Left colon (tissue), 2 donors: Measurements from ENCODE around the gene GJA10. TPM values are rescaled to one million over a fixed set of nuclear protein-coding genes. Genes with fewer than 3 reads are reported as not detected.
A peak's percentile ranks its signal among the peaks of the same experiment; 100 is the strongest.

ENCODE experiments used
- ATAC-seq: fragments of 200-7000 bp; cut with Tn5 transposase; one replicate; pipeline ENCODE4 v1.9.1; 2020; ENCODE audit warnings: mild to moderate bottlenecking, moderate library complexity
- DNase-seq, 2 donors: peaks; one replicate each; pipeline ENCODE4 v3.0.0-alpha.2; 2020
- intact Hi-C, 2 donors: fragments of 100-400 bp; cut with DNase I in 1 of 2; cut with micrococcal nuclease in 1 of 2; formaldehyde crosslinking; loops; one replicate each; pipeline versions ENCODE4 v1.11.2 to v1.14.0; 2022; cut with DNase I, micrococcal nuclease
- total RNA-seq, 2 donors: library from RNA; stranded (reverse); fragmentation: NEBNext Ultra II Directional; extraction: Animal tissue kit (Norgen Biotek cat#: 25700); gene quantifications; one replicate each; pipeline ENCODE4 v1.2.1, GENCODE V29; 2021
- donor health status: DM: no; HTN: no; CAD: no.
- donor health status: DM: yes; HTN: yes; CAD: no.

The GJA10 gene
- total RNA-seq, 2 donors from 2014 or later, result not detected

DNA sequence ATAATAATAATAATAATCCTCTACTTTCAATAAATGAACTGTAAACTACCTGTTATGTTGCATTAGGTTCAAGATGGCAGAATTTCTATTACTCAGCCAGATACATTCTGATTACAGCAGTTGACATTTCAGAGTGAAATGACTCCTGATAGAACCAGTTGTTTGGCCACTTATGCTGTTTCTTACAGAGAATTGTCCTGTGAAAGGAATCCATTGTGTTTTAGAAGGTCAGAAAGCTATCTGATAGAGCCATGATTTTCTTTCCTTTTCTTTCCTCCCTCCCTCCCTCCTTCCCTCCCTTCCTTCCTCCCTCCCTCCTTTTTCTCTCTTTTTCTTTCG is 16.6 kb downstream of the GJA10 start:
- no peak for DNase-seq
- intact Hi-C loops, result no loop called here
- no peak for ATAC-seq

DNA sequence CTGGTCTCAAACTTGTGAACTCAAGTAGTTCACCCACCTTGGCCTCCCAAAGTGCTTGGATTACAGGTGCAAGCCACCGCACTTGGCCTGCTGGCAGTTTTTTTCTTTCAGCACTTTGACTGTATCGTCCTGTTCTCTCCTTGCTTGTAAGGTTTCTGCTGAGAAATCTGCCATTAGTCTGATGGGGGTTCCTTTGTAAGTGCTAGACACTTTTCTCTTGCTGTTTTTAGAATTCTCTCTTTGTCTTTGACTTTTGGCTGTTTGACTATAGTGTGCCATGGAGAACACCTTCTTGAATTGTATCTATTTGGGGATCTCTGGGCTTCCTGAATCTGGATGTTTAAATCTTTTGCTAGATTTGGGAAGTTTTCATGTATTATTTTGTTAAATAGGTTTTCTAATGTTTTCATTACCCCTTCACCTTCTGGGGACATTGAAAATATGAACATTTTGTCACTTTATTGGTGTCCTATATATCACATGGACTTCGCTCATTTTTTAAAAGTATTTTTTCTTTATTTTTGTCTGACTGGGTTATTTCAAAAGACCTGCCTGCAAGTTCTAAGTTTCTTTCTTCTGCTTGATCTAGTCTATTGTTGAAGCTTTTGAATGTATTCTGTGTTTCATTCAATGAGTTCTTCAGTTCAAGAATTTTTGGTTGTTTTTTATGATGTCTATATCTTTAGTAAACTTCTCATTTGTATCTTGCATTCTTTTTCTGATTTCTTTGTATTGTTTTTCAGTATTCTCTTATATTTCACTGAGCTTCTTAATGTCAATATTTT is 22.1 kb downstream of the GJA10 start:
- DNase-seq (no peak), ATAC-seq (no peak)
- intact Hi-C loops, result no loop called here

DNA sequence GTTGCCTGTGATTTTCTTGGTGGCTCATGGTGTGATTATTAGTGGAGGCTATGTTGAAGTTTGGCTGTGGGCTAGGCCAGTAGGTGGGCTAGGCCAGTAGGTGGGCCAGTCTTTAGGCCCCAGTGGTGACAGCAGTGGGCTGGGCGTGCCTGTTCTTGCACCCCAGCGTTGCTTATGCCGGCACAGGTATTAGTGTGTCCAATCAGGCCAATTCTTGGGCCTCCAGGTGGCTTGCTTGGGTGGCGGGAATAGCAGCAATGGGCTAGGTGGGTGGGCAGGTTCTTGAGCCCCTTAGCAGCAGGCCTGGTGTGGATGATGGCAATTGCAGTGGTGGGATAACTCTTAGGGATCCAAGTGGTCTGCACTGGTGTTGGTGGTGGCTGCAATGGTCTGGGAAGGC is 22.9 kb downstream of the GJA10 start:
- DNase-seq, result no peak

DNA sequence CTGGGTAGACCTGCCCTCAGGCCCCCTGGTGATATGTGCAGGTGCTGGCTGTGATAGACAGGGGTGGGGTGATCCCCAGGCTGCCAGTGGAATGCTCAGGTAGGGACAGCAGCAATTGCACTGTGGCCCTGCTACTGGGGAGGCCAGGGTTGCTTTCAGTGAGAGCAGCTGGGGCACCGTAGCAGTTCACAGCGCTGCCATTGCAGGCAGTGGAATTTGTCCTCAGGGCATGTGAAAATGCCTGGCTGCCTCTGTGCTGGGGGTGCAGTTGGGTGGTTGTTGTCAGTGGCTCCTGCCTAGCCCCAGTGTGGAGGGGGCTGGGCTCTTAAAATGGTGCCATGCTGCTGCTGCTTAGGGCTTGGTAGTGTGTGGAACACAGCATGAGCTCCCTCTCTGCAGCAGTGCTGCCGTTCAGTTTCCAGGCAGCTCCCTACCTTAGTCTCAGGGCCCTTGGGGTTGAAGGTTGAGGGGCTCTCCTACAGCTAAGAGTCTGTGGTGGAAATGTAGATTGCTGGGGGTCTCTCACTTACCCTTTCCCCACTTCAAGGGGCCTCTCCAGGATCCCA is 23.6 kb downstream of the GJA10 start:
- DNase-seq, result no peak
- intact Hi-C loops, result no loop called here
- no peak for ATAC-seq

More for the DNA sequence above, 22.9 kb downstream of the GJA10 start:
- no peak for ATAC-seq
- intact Hi-C loops, result no loop called here

DNA sequence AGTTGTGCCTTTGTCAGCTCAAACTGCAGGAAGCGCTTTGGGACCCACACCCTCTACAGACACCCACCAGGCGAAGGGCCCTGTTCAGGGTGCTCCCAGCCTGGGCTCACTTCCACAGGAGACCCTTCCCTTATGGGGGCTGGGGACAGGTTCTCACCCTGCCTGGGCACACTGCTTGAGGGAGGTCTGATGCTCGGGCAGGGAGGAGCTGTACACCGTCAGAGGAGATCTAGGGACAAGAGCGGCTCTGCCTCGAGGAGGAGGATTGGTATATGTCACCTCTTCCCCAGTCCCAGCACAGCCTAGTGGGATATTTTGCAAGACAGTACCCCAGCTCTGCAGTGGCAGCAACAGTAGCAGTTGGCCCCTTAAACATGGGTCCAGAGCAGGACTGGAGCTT is 26.9 kb downstream of the GJA10 start:
- ATAC-seq, result no peak
- no peak for DNase-seq
- intact Hi-C loops, result no loop called here

DNA sequence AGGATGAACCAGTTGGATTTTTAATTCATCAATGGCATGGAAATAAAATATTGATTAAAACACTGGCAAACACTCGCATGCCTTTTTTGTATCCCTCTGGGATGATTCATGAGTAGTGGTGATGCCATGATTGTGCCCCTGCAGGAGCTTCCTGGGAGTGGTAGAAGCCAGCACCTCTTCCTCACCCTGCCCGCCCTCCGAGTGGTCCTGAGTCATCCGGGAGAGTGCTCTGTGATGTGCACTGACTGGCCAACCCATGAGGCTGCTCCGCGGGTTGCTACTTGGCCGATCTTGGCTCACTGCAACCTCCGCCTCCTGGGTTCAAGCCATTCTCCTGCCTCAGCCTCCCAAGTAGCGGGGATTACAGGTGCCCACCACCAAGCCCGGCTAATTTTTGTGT is 27.4 kb downstream of the GJA10 start:
- intact Hi-C loops, result no loop called here
- DNase-seq (no peak), ATAC-seq (no peak)

DNA sequence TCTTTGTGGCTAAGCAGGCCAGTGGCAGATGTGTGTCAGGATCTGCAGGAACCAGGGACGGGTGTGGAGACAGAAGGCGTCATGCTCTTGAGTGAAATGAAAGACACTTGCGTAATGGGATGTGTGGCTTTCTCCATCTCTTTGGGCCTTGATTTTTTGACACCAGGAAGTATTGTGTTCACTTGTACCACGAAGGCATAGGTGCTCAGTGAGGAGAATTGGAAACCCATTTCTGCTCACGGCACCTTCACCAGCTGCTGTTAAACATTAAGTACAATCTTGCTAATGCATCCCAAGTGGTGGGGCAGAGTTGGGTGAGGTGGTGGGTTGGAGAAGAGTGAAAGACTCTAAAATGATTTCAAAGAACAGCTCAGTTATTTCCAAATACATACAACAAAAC is 30.0 kb downstream of the GJA10 start:
- intact Hi-C loops, result no loop called here
- DNase-seq (no peak), ATAC-seq (no peak)

DNA sequence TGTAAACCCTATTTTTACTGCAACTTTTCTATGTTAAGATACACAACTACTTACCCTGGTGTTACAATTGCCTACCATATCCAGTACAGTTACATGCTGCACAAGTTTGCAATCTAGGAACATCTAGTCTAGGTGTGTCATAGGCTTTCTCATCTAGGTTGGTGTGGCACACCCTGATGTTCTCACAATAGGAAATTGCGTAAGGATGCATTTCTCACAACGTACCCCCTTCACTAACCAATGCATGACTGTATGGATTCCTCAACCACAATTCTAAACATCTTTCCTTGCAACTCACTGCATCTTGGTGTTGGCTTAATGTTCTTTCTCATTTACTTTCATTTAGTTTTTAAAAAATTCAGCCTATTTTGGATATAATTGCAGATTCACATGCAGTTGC is 31.6 kb downstream of the GJA10 start:
- ATAC-seq, result no peak
- no peak for DNase-seq
- intact Hi-C loops, result no loop called here

DNA sequence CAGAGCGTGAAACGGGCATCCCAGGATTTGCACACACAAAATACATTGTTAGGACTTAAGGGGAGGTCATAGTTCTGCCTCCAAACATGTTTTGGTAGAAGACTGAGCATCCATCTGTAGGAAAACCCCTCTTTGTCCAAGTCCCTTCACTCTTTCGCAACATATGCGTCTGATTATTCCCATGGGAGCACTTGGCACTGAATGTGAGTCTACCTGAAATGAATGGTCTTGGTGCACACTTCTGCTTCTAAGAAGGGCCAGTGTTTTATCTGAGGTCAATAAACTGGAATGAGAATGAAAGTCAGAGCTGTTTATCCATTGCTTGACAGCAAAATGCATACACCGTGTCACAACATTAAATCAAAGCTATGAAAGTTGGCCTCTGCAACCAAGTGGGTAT is 33.0 kb downstream of the GJA10 start:
- intact Hi-C loops, result no loop called here
- no peak for ATAC-seq

DNA sequence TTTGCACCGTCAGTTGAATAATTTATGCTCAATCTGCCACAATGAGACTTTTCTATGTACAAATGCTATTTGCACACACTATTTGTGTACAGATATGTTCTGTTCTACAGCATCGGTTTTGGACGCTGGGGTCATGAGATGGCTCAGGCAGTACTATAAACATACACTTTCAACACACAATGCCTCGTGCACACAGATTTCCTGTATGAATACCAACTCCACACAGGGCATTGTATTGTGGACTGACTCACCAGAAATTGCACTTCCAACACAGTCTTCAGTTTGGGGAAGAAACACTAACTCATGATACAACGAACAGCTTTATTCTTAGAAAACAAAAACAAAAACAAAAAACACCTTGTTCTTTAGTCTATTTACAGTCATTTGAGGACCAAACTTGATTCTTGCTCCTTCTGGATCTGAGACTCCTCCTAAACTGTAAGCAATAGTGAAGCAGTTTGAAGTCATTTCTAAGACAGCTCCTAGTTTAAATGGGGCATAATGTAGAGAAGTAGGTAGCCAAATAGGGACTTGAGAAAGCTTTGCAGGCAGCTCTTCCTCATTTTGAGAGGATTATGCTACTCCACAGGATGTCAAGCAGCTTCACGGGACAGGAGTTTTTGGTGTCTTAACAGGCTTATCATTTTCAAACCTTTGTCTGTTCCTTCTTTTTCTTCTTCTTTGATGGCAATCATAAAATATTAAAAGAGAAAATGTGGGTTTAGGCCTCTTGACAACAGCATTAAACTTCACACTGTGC is 33.7 kb downstream of the GJA10 start:
- intact Hi-C loops, result no loop called here
- no peak for ATAC-seq
- DNase-seq, result no peak

More for the DNA sequence above, 33.0 kb downstream of the GJA10 start:
- DNase-seq, result no peak

DNA sequence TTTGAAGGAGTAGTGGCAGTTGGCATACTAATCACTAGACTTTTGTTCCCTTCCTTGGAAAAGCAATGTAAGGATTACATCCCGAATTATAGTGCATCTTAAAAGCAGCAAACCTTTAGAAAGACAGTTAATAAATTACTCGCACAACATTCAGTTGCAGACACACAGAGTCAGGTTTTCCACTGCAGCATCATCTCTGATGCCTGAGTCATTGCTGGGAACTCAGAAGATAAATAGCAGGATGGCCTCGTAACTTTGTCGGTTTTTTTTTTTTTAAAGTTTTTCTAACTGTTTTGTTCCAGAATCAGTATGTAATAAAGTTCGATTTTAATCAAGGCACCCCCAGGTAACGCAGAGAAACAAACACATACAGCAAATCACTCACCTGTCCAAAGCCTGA is 34.3 kb downstream of the GJA10 start:
- DNase-seq (no peak), ATAC-seq (no peak)
- intact Hi-C loops, result no loop called here

DNA sequence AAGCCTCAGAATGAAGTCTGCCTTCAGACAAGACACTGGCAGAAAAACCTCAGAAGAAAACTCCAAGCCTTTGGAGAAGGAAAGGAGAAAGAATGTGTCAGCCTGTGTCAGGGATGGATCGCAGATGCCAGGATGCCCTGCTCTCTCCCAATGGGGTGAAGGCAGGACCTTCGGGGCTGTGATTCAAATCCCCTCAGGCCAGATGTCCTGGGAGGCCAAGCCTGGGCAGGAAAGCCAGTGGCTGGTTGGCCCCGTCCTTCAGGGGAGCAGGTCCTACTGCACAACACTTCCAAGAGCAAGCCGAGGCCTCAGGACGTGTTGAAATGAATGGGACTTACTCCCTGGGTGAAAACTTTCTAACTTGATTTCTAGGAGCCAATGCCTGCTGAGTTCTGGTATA is 36.5 kb downstream of the GJA10 start:
- ATAC-seq, result no peak
- intact Hi-C loops, result loop anchor here in 1 of 2 donors (10.0 kb wide), 1 partner anchor 544 kb away; no protein-coding TSS in a partner anchor
- no peak for DNase-seq

DNA sequence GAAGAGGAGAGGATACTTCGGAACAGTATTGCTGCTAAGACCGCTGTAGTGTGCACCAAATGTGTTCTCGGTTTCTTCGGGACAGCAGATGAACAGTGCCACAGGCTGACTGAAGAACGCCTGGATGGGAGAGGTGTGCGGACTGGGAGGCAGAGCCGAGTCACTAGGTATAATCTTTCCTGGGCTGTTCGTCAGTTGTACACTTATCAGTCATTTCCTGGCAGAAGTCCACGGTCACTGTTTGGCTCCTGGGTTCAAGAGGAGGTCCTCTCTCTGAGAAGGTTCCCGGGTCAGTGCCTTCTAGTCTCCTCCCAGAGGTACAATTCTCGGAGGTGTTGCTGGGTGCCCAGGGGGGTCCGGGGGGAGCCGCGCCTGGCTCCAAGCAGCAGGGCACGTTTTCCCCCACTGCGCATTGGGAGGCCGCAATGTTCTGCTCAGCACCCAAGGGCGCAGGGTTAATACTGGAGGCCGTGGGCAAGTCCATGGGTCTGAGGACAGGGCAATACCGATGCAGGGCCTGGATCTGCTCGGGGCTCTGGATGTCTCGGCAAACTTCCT is 38.1 kb downstream of the GJA10 start:
- intact Hi-C loops, result loop anchor here in 1 of 2 donors (10.0 kb wide), 1 partner anchor 542 kb away; no protein-coding TSS in a partner anchor
- ATAC-seq, result no peak
- no peak for DNase-seq

DNA sequence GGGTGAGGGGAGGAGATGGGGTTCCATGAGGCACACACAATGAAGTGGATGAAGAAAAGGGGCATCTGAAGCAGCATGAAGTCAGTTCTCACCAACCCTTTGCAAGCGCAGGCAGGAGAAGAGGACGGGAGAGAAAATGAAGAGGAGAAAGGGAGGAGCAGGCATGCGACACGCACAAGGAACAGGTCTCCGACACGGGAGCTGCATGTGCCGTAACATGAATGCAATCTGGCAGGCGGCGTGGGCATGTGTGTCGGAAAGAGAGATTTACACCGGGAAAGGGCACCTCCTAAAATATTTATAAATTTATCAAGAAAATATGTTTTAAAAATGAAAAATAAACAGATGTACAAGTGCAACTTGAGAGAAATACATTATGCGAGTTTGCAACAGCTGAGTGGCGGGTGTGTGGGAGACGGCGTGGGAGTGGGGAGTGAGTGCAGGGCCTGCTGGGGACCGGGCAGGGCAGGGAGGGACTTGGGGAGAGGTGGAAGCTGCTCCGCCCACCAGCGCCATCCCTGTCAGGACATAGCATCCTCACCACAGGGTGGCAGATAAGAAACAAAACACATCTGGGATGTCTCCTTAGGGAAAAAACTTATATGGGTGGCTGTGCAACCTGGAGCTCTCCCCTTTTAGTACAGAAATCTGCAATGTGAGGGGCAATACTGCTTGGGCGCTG is 40.6 kb downstream of the GJA10 start:
- DNase-seq, result no peak
- ATAC-seq, result no peak
- intact Hi-C loops, result loop anchor here in 1 of 2 donors (10.0 kb wide), 1 partner anchor 540 kb away; no protein-coding TSS in a partner anchor

DNA sequence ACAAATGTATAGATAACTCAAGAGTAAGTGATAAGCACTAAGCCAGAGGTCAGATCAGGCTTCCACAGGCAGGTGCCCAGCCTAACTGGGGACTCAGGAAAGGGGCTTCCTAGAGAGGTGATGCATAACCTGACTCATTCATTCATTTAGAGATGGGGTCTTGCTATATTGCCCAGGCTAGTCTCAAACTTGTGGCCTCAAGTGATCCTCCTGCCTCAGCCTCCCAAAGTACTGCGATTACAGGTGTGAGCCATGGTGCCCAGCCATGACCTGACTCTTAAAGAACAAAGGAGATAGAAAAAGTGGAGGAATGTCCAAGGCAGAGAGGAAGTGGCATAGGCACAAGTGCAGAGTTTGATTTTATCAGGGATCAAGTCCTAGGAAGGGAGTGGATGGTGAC is 41.9 kb downstream of the GJA10 start:
- no peak for ATAC-seq
- intact Hi-C loops, result loop anchor here in 1 of 2 donors (10.0 kb wide), 1 partner anchor 539 kb away; no protein-coding TSS in a partner anchor
- no peak for DNase-seq

DNA sequence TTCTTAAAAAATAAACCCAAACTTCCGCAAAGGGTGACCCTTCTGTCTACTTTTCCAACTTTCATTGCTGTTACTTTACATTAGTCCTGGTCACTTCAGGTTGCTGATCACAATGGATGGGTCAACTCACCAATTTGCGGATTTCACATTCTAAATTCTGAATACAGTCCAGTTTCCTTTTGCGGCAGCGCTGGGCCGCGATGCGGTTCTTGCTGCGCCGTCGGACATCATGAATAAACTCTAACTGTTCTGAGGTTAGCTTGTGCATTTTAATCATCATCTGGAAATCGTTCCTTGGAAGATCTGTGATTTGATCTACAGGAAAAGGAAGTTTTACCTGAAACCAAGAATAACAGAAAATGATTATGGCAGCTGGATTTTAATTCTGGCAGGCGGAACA is 43.7 kb downstream of the GJA10 start:
- no peak for ATAC-seq
- intact Hi-C loops, result loop anchor here in 1 of 2 donors (10.0 kb wide), 1 partner anchor 537 kb away; no protein-coding TSS in a partner anchor
- DNase-seq, result no peak

DNA sequence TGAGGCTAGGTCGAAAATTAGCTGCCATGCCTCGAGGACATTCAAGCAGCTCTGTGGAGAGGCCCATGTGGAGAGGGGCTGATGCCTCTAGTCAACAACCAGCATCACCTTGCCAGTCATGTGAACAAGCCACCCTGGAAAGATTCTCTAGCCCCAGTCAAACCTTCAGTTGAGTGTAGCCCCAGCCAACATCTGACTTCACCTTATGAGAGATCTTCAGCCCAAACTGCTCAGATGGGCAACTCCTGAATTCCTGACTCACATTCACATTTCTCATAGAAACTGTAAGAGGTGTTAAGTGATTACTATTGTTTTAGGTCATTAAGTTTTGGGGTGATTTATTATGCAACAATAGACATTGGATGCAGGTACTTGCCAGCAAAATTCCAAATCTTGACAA is 44.9 kb downstream of the GJA10 start:
- no peak for ATAC-seq
- DNase-seq, result no peak
- intact Hi-C loops, result loop anchor here in 1 of 2 donors (10.0 kb wide), 1 partner anchor 536 kb away; no protein-coding TSS in a partner anchor

DNA sequence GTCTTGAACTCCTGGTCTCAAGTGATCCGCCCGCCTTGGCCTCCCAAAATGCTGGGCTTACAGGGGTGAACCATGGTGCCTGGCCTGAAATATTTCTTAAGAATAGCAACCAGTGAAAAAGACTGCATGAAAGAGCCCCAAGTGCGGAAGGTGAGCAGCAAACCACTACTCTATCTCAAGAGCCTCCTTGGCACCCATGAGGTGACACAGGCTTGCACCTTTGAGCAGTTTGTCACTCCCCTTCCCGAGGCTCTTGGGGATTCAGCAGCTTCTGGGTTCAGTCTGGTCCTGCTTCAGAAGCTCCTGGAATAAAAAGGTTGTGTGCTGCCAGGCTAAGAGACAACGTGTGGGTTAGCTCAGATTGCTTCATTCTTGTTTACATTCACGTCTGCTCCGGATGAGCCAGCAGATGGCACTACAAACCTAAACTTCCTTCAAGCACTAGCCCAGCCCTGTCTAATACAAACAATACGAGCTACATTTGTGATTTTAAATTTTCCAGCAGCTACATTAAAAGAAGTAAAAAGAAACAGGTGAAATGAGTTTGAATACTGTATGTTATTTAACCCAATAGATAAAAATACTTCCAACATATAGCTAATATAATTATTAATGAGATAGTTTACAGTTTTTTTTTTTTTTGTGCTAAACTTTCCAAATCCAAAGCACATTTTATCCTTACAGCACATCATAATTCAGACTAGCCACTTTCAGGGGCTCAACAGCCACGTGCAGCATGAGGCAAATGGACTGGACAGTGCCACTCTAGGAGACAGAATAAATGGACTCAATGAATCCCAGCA is 46.2 kb downstream of the GJA10 start:
- peak; percentile 97 for ATAC-seq
- peak; percentile 53 to 73 for DNase-seq
- intact Hi-C loops, result loop anchor here in 1 of 2 donors (5.0 kb wide), 1 partner anchor 537 kb away; no protein-coding TSS in a partner anchor
